ENCODE results near the gene RAPGEF3.

GRCh38 chr12:47758584-47758833 lies 171 bp downstream of the RAPGEF3 start:
- TF ChIP-seq POLR2A (IDR thresholded peaks at IDR 0.05; ENCODE audit: low read length) (no peak), GATA1 (IDR thresholded peaks at IDR 0.05; ENCODE audit: low read depth, low read length) (no peak)

All from erythroblast (primary cell).